Thoracic aorta (tissue), 2 donors: Measurements from ENCODE around the gene DLGAP1. TPM values are rescaled to one million over a fixed set of nuclear protein-coding genes. Genes with fewer than 3 reads are reported as not detected.

ENCODE experiments used
- ATAC-seq: fragments of 150-250 bp; one replicate; pipeline ENCODE4 v1.8.0; 2017; ENCODE audit warnings: low read depth; ENCODE audit not compliant: insufficient number of reproducible peaks, low FRiP score
- DNase-seq: peaks from one replicate; pipeline ENCODE4 v3.0.0-alpha.2; 2020; ENCODE audit warnings: low spot score
- H3K27ac ChIP-seq, 2 donors: fragments of 200-600 bp; sonication (generic); 1 replicate in 1 of 2; 2 replicates in 1 of 2; pipeline ENCODE4 v1.5.1; 2016; ENCODE audit warnings: mild to moderate bottlenecking in 2 of 2, moderate library complexity in 2 of 2
- H3K27me3 ChIP-seq: fragments of 200-600 bp; sonication (generic); replicated peaks from 2 replicates; pipeline ENCODE4 v1.6.0; 2016; ENCODE audit warnings: mild to moderate bottlenecking; ENCODE audit not compliant: insufficient read depth
- H3K36me3 ChIP-seq: fragments of 200-600 bp; sonication (generic); one replicate; pipeline ENCODE4 v1.5.1; 2016
- H3K4me1 ChIP-seq, 2 donors: fragments of 200-600 bp; sonication (generic); 1 replicate in 1 of 2; 2 replicates in 1 of 2; pipeline versions ENCODE4 v1.5.1 to v1.6.0; 2016; ENCODE audit warnings: low read depth in 2 of 2, mild to moderate bottlenecking in 1 of 2; ENCODE audit not compliant: control insufficient read depth in 1 of 2
- H3K4me3 ChIP-seq: fragments of 200-600 bp; sonication (generic); 2 replicates; pipeline ENCODE4 v1.5.1; 2016; ENCODE audit warnings: mild to moderate bottlenecking
- H3K9me3 ChIP-seq: fragments of 200-600 bp; sonication (generic); 2 replicates; pipeline ENCODE4 v1.5.1; 2016
- total RNA-seq, 2 donors: library from RNA; depleted of rRNA; stranded (reverse); fragments of >200 nt; gene quantifications; one replicate each; pipeline versions ENCODE4 v1.1.0 to v1.2.3, GENCODE V29; 2016
- TF ChIP-seq, protein P1 (sequence below): fragments of 200-600 bp; sonication (generic); IDR thresholded peaks from one replicate; pipeline ENCODE4 v1.5.1; 2019; ENCODE audit warnings: antibody characterized with exemption

DLGAP1 gene
- total RNA-seq, 2 donors from 2014 or later, result 7.3 to 19.0 TPM

DNA sequence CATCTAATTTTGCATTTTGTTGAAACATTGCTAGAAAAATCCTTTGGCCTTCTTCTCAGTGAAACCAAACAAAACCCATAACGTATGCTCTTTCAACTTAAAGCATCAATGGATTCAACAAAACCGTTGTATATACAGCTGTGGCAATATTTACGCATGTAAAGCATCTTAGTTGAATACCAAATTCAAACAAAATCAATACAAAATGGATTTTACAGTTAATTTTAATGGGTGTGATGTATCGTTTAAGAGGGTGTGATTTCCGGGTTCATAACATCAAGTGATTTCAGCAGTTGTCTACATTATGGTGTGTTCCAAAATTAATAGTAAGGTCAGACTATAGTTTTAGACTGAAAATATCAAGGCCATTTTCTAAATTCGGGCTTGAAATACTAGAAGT lies 806.9 kb downstream of the DLGAP1 start:
- Histone ChIP-seq H3K27me3 (no peaks in the 10 kb centered on the region), H3K27ac (no peak overlapping the region)
- no peak for ATAC-seq

DNA sequence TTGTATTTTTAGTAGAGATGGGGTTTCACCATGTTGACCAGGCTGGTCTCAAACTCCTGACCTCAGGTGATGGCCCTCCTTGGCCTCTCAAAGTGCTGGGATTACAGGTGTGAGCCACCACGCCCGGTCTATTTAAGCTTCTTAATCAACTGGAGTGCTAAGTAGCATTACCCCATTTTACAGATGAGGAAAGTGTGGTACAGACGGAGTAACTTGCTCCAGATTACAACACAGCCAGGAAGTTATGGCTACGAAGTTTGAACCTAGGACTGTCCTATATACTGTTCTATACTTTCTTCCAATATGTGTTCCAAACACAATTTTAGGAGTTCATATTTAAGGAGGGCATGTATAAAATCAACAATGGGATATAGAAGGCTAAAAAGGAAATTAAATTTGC lies 807.5 kb downstream of the DLGAP1 start:
- no peak for ATAC-seq
- no peak for DNase-seq

More for the DNA sequence above, 806.9 kb downstream of the DLGAP1 start:
- peaks cover 15 to 27% of the 10 kb centered on the region in 2 donors for H3K4me1 ChIP-seq
- no peak for DNase-seq
- no peaks in the 10 kb centered on the region for H3K36me3 ChIP-seq
- H3K9me3 ChIP-seq, result no peaks in the 10 kb centered on the region
- TF ChIP-seq, protein P1, sequence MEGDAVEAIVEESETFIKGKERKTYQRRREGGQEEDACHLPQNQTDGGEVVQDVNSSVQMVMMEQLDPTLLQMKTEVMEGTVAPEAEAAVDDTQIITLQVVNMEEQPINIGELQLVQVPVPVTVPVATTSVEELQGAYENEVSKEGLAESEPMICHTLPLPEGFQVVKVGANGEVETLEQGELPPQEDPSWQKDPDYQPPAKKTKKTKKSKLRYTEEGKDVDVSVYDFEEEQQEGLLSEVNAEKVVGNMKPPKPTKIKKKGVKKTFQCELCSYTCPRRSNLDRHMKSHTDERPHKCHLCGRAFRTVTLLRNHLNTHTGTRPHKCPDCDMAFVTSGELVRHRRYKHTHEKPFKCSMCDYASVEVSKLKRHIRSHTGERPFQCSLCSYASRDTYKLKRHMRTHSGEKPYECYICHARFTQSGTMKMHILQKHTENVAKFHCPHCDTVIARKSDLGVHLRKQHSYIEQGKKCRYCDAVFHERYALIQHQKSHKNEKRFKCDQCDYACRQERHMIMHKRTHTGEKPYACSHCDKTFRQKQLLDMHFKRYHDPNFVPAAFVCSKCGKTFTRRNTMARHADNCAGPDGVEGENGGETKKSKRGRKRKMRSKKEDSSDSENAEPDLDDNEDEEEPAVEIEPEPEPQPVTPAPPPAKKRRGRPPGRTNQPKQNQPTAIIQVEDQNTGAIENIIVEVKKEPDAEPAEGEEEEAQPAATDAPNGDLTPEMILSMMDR, result no peak
- H3K4me3 ChIP-seq, result no peak overlapping the region

DNA sequence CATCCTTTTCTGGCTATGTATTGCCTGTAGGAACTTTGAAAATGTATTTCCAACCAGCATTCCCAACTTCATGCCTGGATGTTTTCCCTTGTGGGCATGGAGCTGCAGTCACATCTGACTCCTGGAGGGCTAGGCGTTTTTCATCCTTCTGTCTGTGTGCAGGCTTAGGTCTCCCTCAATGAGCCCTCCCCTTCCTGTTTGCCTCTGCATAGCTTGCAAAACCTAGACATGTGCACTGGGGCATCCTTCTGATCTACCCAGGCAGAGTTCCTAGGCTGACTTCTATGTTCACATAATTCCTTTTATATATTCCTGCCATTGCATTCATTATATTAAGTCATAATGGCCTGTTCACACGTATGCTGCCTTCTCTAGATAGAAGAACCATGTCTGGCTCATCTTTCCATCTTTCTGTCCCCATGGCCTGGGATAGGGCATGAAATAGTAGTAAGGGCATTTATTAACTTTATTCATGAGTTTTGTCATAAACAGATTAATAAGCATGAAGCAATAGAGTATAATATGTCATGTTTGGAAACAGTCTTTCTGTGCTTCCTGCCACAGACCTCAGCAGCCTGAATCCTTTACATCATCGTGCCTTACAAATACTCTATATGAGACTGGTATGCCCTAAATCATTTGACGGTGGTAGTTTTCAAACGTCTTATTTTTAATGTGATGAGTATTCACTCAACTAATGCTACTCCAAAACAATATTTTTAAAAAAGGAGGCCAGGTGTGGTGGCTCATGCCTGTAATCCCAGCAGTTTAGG lies 809.5 kb downstream of the DLGAP1 start:
- H3K27me3 ChIP-seq, result no peaks in the 10 kb centered on the region
- TF ChIP-seq, protein P1, result no peak
- ATAC-seq (no peak), DNase-seq (no peak)
- no peak overlapping the region for H3K4me3 ChIP-seq
- H3K36me3 ChIP-seq, result no peaks in the 10 kb centered on the region
- H3K9me3 ChIP-seq, result no peaks in the 10 kb centered on the region
- peaks cover 11 to 12% of the 10 kb centered on the region in 2 donors for H3K4me1 ChIP-seq
- no peak overlapping the region for H3K27ac ChIP-seq

More for the DNA sequence above, 807.5 kb downstream of the DLGAP1 start:
- no peaks in the 10 kb centered on the region for H3K9me3 ChIP-seq
- H3K27me3 ChIP-seq, result no peaks in the 10 kb centered on the region
- H3K27ac ChIP-seq, result no peak overlapping the region
- no peaks in the 10 kb centered on the region for H3K36me3 ChIP-seq
- TF ChIP-seq, protein P1, result no peak
- peaks cover 14 to 22% of the 10 kb centered on the region in 2 donors for H3K4me1 ChIP-seq
- H3K4me3 ChIP-seq, result no peak overlapping the region

DNA sequence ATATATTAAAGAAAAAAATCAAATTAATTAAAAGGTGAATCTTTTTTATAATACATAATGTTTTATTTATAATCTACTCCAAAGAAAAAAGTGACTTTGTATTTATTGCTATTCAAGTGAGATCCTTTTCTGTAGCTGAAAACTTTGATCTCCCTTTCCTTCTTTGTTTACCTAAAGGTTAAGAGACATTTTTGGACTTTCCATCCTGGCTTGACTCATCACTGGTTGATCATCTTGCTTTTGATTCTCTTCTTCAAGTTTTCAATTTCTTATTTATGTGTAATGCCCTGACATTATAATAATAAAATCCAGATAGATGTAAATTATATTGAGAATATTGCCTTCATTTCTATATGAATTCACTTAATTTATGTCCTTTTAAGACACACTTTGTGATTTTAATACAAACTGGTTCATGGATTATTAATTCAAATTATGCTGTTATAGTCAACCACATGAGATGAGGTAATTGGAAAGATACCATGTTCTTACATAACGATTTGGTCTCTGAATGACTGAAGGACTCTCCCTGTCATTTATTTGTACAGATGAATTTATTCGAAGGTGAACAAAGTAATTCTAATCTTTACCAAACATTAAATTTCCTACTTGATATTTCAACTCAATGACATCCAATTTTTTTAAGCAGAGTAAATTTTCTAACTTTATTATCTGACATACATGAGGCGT lies 820.7 kb downstream of the DLGAP1 start:
- ATAC-seq (no peak), DNase-seq (no peak)
- no peaks in the 10 kb centered on the region for H3K36me3 ChIP-seq
- no peaks in the 10 kb centered on the region for H3K9me3 ChIP-seq
- no peak overlapping the region for H3K4me3 ChIP-seq
- no peaks in the 10 kb centered on the region for H3K27me3 ChIP-seq
- no peak overlapping the region for H3K27ac ChIP-seq
- no peaks in the 10 kb centered on the region for H3K4me1 ChIP-seq
- TF ChIP-seq, protein P1, result no peak

DNA sequence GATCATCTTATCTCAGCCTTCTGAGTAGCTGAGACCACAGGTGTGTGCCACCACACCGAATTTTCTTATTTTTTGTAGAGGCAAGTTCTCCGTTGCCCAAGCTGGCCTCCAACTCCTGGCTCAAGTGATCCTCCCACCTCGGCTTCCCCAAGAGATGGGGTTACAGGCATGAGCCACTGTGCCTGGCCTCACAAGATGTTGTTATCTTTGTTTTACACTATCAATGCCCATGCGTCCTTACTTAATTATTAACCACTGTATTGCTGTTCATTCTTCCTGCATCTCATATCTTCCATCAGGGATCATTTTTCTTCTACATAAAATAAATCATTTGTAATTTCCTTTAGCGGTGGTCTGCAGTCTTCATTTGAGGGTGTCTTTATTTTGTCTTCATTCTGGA lies 823.2 kb downstream of the DLGAP1 start:
- Histone ChIP-seq H3K9me3 (no peaks in the 10 kb centered on the region), H3K27ac (no peak overlapping the region), H3K4me1 (no peaks in the 10 kb centered on the region), H3K4me3 (no peak overlapping the region), H3K27me3 (no peaks in the 10 kb centered on the region), H3K36me3 (no peaks in the 10 kb centered on the region)
- DNase-seq (no peak), ATAC-seq (no peak)
- TF ChIP-seq, protein P1, result no peak
